ENCODE data around the gene ZP1.

The ZP1 gene

GRCh38 chr11:60855726-60856633 lies 11.4 kb upstream of the ZP1 start, which contains the start of gene PTGDR2:
TSS of gene PTGDR2 (minus strand) at chr11:60855950. CDS start at chr11:60853722, 2,228 bp downstream.
- TF ChIP-seq CTCF (conservative IDR thresholded peaks at IDR 0.05; ENCODE audit: low read depth), result no peak
- no peak for DNase-seq (ENCODE audit: low spot score)
- ChIA-PET POLR2A (ENCODE audit: low non-redundant PET) (no interaction called here), CTCF (no interaction called here)
- H3K27ac ChIP-seq, result no peak within 1 kb of the TSS

GRCh38 chr11:60857378-60858232 lies 9.7 kb upstream of the ZP1 start:
- TF ChIP-seq CTCF (conservative IDR thresholded peaks at IDR 0.05; ENCODE audit: low read depth), result no peak
- DNase-seq (ENCODE audit: low spot score), result no peak
- ChIA-PET POLR2A (ENCODE audit: low non-redundant PET) (no interaction called here), CTCF (no interaction called here)
- no peak overlapping the region for H3K27ac ChIP-seq

GRCh38 chr11:60858236-60858635 lies 9.1 kb upstream of the ZP1 start:
- H3K27ac ChIP-seq, result no peak overlapping the region
- ChIA-PET CTCF (no interaction called here), POLR2A (ENCODE audit: low non-redundant PET) (no interaction called here)
- no peak for TF ChIP-seq CTCF (conservative IDR thresholded peaks at IDR 0.05; ENCODE audit: low read depth)
- no peak for DNase-seq (ENCODE audit: low spot score)

- no peak for DNase-seq (ENCODE audit: low spot score)
- ChIA-PET POLR2A (ENCODE audit: low non-redundant PET) (no interaction called here), CTCF (no interaction called here)
- TF ChIP-seq CTCF (conservative IDR thresholded peaks at IDR 0.05; ENCODE audit: low read depth), result no peak
- H3K27ac ChIP-seq, result no peak overlapping the region
Measured at GRCh38 chr11:60858731-60859464, 8.4 kb upstream of the ZP1 start.

- CTCF ChIA-PET, result interaction anchor here (0.8 kb wide), 1 partner anchor 9 kb away, joined by 3 read pairs; no protein-coding TSS in a partner anchor
- TF ChIP-seq CTCF (conservative IDR thresholded peaks at IDR 0.05; ENCODE audit: low read depth), result no peak
- POLR2A ChIA-PET (ENCODE audit: low non-redundant PET), result no interaction called here
- H3K27ac ChIP-seq, result no peak overlapping the region
- no peak for DNase-seq (ENCODE audit: low spot score)
Measured at GRCh38 chr11:60859616-60860250, 7.6 kb upstream of the ZP1 start.
